AG09309 (cell line): Measurements from ENCODE around the gene ALDH16A1.
A peak's percentile ranks its signal among the peaks of the same experiment; 100 is the strongest.

Experiments used
- DNase-seq: peaks from one replicate; pipeline ENCODE4 v3.0.0-alpha.2; 2010; ENCODE audit warnings: low read depth
- H3K4me3 ChIP-seq: 2 replicates; pipeline ENCODE4 v1.5.1; 2011; ENCODE audit warnings: mild to moderate bottlenecking, low read depth, low read length, moderate library complexity; ENCODE audit not compliant: control insufficient read depth
- CTCF ChIP-seq: IDR thresholded peaks from 2 replicates; pipeline ENCODE4 v1.5.1; 2011; ENCODE audit warnings: mild to moderate bottlenecking, low read depth, low read length, inconsistent platforms; ENCODE audit not compliant: insufficient read depth, control insufficient read depth; ENCODE audit errors: missing control alignments

ALDH16A1 gene

GRCh38 chr19:49479975-49480628, 27.1 kb downstream of the ALDH16A1 start:
- no peak for TF ChIP-seq CTCF
- no peak overlapping the region for H3K4me3 ChIP-seq
- no peak for DNase-seq

- DNase-seq: no peak
- no peak overlapping the region for H3K4me3 ChIP-seq
- TF ChIP-seq CTCF: no peak
Measured at GRCh38 chr19:49481020-49481683, 28.1 kb downstream of the ALDH16A1 start.

DNA sequence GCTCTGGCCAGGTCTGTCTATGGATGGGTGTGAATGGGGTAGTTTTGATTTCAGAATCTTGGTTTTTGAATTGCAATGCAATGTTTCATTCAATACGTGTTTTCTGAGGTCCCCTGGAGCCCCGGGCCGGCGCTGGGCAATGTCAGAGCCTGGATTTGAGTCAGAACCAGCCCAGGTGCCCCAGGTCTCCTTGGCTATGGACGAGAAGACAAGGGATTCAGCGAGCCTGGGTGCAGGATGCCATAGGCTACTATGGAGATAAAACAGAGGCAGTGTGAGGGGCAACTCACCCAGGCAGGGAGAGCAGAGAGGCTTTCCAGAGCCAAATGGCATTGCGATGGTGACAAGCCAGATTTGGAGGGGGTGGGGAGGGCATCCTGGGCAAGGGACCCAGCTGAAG, 33.2 kb downstream of the ALDH16A1 start:
- TF ChIP-seq CTCF: no peak
- no peak overlapping the region for H3K4me3 ChIP-seq
- no peak for DNase-seq

GRCh38 chr19:49486710-49487276, 33.8 kb downstream of the ALDH16A1 start:
- no peak for DNase-seq
- no peak for TF ChIP-seq CTCF
- H3K4me3 ChIP-seq: no peak overlapping the region

DNA sequence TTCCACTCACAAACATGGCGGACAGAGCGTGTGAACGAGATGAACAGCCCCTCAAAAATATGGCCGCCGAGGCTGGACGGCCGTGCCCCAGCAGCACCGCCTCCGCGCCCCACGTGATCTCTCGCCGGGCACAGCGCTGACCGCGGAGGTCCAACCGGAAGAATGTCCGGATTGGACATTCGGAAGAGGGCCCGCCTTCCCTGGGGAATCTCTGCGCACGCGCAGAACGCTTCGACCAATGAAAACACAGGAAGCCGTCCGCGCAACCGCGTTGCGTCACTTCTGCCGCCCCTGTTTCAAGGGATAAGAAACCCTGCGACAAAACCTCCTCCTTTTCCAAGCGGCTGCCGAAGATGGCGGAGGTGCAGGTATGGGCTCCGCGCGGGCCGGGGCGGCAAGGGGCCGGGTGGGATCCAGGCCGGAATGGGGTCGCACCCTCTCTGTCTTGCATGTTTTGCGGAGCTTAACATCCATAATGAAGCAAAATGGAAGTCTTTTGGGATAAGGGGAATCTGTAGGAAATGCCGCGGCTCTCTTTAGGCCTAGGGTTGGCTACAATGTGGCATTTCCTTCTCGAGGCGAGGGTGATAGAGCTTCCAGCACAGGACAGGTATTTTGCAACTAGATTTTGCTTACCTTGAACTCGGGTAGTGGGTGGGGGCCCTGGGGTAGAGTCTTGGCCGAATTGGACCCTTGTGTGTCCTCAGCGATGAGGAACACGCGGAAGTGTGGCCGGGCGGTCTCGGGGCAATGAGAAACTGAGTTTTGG, 34.4 kb downstream of the ALDH16A1 start, which contains the start of gene RPL13A:
RPL13A (plus strand) TSS at position 332 of the 769 bp plus-strand sequence; CDS start at position 354, 22 bp downstream.
- TF ChIP-seq CTCF: no peak
- DNase-seq: peak; percentile 96
- peak within 1 kb of the TSS; percentile 68 for H3K4me3 ChIP-seq

DNA sequence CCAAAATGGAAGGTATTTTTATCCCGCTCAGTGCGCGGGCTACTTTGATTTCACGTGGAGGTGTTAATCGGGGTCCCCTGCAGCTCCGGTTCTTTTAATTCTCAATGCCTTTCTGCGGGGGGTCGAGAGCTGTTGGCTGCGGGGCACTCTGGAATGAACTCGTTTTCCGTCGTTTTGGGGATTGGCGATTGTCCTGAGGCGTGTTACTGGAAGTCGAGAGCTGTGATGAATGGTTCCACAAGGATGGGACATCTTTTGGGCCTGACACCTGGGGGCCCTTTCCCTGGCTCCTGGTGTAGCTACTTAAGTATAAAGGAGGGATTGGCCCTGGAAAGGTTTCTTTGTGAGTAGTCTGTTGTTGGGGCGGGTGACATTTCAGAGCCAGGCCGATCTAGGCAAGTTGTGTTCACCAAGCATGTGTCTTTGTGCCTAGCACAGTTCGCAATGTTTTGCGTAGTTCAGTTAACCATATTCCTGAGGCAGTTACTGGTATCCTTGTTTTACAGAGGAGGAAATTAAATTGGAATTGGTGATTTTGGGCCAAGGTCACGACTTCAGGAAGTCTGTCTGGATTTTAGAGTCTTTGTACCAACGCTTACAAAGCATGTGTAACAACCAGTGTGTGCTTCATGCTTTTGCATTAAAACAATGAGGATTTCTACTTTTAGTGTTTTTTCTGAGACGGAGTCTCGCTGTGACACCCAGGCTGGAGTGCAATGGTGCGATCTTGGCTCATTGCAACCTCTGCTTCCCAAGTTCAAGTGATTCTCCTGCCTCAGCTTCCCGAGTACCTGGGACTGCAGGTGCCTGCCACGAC, 35.2 kb downstream of the ALDH16A1 start:
- no peak for DNase-seq
- H3K4me3 ChIP-seq: peak overlapping the region; percentile 68
- TF ChIP-seq CTCF: no peak
